Suprapubic skin (tissue), 3 donors: Measurements from ENCODE around the gene NUP153.

Source experiments
- CTCF ChIP-seq, 2 donors: fragments of 200-600 bp in 1 of 2; fragments of 450-650 bp in 1 of 2; sonication (generic) in 1 of 2; IDR thresholded peaks; one replicate each; pipeline ENCODE4 v1.5.1; 2016 to 2019; ENCODE audit warnings: antibody characterized with exemption in 2 of 2, mild to moderate bottlenecking in 1 of 2, moderate library complexity in 1 of 2
- EP300 ChIP-seq: sonication (generic); formaldehyde crosslinking; IDR thresholded peaks from one replicate; pipeline ENCODE4 v1.6.1; 2017; ENCODE audit warnings: antibody characterized with exemption

- no peak for TF ChIP-seq EP300
- TF ChIP-seq CTCF (IDR thresholded peaks at IDR 0.05) = no peak
Measured at GRCh38 chr6:17705778-17706579, 746 bp downstream of the NUP153 start.
